IMR-90 (cell line): ENCODE measurements around the gene ANXA7.

Experiments
- BHLHE40 ChIP-seq: fragments of 150-350 bp; IDR thresholded peaks from 2 replicates; pipeline ENCODE4 v1.6.1; 2016; ENCODE audit warnings: mild to moderate bottlenecking, low read depth, low read length
- CEBPB ChIP-seq: IDR thresholded peaks from 2 replicates; pipeline ENCODE4 v1.6.1; 2012; ENCODE audit warnings: low read depth, low read length, improper control_type of control experiment
- CHD1 ChIP-seq: IDR thresholded peaks from 2 replicates; pipeline ENCODE4 v1.6.1; 2012; ENCODE audit warnings: low read depth, low read length, improper control_type of control experiment
- MAZ ChIP-seq: IDR thresholded peaks from 2 replicates; pipeline ENCODE4 v1.6.1; 2012; ENCODE audit warnings: low read depth, mild to moderate bottlenecking, low read length, improper control_type of control experiment, moderate library complexity, borderline replicate concordance
- NFE2L2 ChIP-seq: fragments of 150-350 bp; IDR thresholded peaks from 2 replicates; pipeline ENCODE4 v1.6.1; 2016; ENCODE audit warnings: low read depth, mild to moderate bottlenecking, low read length
- POLR2A ChIP-seq: IDR thresholded peaks from 2 replicates; pipeline ENCODE4 v1.6.1; 2012; ENCODE audit warnings: mild to moderate bottlenecking, low read depth, low read length
- RFX5 ChIP-seq: IDR thresholded peaks from 2 replicates; pipeline ENCODE4 v1.8.0; 2012; ENCODE audit warnings: low read depth, mild to moderate bottlenecking, low read length, moderate library complexity
- SMC3 ChIP-seq: fragments of 150-350 bp; IDR thresholded peaks from 2 replicates; pipeline ENCODE4 v1.6.1; 2016; ENCODE audit warnings: low read depth, mild to moderate bottlenecking, antibody characterized with exemption, low read length, moderate library complexity
- TF ChIP-seq, protein P1 (sequence below): conservative IDR thresholded peaks from 2 replicates; pipeline ENCODE4 v1.5.1; 2012; ENCODE audit warnings: mild to moderate bottlenecking, low read depth, low read length, improper control_type of control experiment
- TF ChIP-seq, protein P2 (sequence below): fragments of 150-350 bp; IDR thresholded peaks from 2 replicates; pipeline ENCODE4 v1.6.1; 2017; ENCODE audit warnings: mild to moderate bottlenecking, antibody characterized with exemption, low read length, low read depth
- TF ChIP-seq, protein P3 (sequence below): fragments of 150-350 bp; IDR thresholded peaks from 2 replicates; pipeline ENCODE4 v1.6.1; 2016; ENCODE audit warnings: low read depth, mild to moderate bottlenecking, low read length, moderate library complexity, borderline replicate concordance

DNA sequence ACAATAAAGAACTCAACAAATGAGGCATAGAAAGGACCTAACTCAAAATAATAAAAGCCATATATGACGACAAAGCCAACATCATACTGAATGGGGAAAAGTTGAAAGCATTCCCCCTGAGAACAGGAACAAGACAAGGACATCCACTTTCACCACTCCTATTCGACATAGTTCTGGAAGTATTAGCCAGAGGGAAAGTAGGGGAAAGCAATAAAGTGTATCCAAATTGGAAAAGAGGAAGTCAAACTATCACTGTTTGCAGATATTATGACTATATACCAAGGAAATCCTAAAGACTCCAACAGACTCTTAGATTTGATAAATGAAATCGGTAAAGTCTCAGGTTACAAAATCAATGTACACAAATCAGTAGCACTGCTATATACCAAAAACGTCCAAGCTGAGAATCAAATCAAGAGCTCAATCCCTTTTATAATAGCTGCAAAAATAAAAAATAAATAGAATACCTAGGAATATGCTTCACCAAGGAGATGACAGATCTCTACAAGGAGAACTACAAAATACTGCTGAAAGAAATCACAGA is 4.8 kb downstream of the ANXA7 start:
- TF ChIP-seq MAZ (no peak), POLR2A (no peak), SMC3 (no peak), RFX5 (no peak), CHD1 (no peak), NFE2L2 (no peak), BHLHE40 (no peak), CEBPB (no peak)
- TF ChIP-seq, protein P1, sequence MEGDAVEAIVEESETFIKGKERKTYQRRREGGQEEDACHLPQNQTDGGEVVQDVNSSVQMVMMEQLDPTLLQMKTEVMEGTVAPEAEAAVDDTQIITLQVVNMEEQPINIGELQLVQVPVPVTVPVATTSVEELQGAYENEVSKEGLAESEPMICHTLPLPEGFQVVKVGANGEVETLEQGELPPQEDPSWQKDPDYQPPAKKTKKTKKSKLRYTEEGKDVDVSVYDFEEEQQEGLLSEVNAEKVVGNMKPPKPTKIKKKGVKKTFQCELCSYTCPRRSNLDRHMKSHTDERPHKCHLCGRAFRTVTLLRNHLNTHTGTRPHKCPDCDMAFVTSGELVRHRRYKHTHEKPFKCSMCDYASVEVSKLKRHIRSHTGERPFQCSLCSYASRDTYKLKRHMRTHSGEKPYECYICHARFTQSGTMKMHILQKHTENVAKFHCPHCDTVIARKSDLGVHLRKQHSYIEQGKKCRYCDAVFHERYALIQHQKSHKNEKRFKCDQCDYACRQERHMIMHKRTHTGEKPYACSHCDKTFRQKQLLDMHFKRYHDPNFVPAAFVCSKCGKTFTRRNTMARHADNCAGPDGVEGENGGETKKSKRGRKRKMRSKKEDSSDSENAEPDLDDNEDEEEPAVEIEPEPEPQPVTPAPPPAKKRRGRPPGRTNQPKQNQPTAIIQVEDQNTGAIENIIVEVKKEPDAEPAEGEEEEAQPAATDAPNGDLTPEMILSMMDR = no peak
- TF ChIP-seq, protein P2, sequence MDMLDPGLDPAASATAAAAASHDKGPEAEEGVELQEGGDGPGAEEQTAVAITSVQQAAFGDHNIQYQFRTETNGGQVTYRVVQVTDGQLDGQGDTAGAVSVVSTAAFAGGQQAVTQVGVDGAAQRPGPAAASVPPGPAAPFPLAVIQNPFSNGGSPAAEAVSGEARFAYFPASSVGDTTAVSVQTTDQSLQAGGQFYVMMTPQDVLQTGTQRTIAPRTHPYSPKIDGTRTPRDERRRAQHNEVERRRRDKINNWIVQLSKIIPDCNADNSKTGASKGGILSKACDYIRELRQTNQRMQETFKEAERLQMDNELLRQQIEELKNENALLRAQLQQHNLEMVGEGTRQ = no peak
- TF ChIP-seq, protein P3, sequence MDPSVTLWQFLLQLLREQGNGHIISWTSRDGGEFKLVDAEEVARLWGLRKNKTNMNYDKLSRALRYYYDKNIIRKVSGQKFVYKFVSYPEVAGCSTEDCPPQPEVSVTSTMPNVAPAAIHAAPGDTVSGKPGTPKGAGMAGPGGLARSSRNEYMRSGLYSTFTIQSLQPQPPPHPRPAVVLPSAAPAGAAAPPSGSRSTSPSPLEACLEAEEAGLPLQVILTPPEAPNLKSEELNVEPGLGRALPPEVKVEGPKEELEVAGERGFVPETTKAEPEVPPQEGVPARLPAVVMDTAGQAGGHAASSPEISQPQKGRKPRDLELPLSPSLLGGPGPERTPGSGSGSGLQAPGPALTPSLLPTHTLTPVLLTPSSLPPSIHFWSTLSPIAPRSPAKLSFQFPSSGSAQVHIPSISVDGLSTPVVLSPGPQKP = no peak
